Keratinocyte (primary cell): ENCODE results near the gene CRADD.

Experiments used
- EZH2 ChIP-seq: IDR thresholded peaks from one replicate; pipeline ENCODE4 v1.6.1; 2012; ENCODE audit warnings: inconsistent platforms, mild to moderate bottlenecking, low read length, moderate library complexity
- TF ChIP-seq, protein P1 (sequence below), 3 experiments: IDR thresholded peaks in 1 of 3; conservative IDR thresholded peaks in 1 of 3; optimal IDR thresholded peaks in 1 of 3; 2 replicates in 2 of 3; 3 replicates in 1 of 3; pipeline versions ENCODE3 to v1.5.1; 2011; ENCODE audit warnings: low read length in 3 of 3, mild to moderate bottlenecking in 3 of 3, moderate library complexity in 2 of 3, control low read depth in 1 of 3, inconsistent platforms in 1 of 3; ENCODE audit not compliant: insufficient read depth in 2 of 3; ENCODE audit errors: extremely low read depth in 1 of 3

DNA sequence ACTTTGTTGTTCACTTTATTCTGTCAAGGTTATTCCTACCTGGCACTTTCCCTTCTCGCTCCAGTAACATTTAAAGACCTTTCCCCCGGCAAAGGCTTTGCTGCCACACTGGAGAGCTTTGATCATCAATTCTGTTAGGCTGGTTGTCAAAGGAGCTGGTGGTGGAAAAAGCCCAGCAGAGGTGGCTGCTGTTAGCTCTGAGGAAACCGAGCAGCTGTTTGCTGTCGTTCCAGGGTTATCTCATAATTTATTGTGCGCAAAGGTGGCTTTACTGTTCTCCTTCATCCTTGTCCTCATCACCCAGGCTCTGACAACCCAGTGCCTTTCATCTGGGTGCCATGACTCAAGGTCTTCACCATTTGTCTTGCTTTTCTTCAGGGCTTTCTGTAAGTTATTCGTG lies 38.2 kb upstream of the CRADD start:
- TF ChIP-seq, protein P1, sequence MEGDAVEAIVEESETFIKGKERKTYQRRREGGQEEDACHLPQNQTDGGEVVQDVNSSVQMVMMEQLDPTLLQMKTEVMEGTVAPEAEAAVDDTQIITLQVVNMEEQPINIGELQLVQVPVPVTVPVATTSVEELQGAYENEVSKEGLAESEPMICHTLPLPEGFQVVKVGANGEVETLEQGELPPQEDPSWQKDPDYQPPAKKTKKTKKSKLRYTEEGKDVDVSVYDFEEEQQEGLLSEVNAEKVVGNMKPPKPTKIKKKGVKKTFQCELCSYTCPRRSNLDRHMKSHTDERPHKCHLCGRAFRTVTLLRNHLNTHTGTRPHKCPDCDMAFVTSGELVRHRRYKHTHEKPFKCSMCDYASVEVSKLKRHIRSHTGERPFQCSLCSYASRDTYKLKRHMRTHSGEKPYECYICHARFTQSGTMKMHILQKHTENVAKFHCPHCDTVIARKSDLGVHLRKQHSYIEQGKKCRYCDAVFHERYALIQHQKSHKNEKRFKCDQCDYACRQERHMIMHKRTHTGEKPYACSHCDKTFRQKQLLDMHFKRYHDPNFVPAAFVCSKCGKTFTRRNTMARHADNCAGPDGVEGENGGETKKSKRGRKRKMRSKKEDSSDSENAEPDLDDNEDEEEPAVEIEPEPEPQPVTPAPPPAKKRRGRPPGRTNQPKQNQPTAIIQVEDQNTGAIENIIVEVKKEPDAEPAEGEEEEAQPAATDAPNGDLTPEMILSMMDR (optimal IDR thresholded peaks at IDR 0.05 in 1 of 3, IDR thresholded peaks at IDR 0.05 in 1 of 3, conservative IDR thresholded peaks at IDR 0.05 in 1 of 3; ENCODE audit: extremely low read depth in 1 of 3, insufficient read depth in 2 of 3, low read length in 3 of 3) = no peak
- no peak for TF ChIP-seq EZH2
